Measurements from ENCODE around the gene MAN1C1. TPM values are rescaled to one million over a fixed set of nuclear protein-coding genes. Genes with fewer than 3 reads are reported as not detected.
A peak's percentile ranks its signal among the peaks of the same experiment; 100 is the strongest.
"Not testable (repeated sequence)": the region's sequence is repeated elsewhere in the genome, so short reads cannot be mapped to it uniquely, and the experiment has no call there.

The MAN1C1 gene
- total RNA-seq, 2 donors from 2014 or later = 11.0 to 14.8 TPM

DNA sequence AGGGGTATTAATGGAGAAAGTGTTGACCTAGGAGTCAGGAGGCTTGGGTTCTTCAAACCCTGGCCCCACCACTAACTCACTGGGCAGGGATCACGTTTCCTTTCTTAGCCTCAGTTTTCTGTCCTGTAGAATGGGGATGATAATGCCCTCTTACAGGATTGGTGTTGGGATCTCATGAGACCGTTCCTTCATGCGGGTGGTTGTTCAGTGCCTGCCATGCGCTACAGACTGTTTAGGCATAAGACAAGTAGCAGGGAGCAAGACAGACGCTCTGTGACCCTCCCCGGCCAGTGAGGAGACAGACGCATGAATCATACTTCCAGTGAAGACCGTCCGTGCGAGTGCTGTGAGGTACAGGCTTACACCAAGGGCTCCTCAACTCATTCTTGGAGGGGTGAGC lies 81.7 kb downstream of the MAN1C1 start:
- intact Hi-C loops (cut with DNase I) = loop anchor here in 1 of 2 donors (5.0 kb wide), 1 partner anchor 44 kb away; no protein-coding TSS in a partner anchor
- no peak for ATAC-seq
- no peak for DNase-seq

DNA sequence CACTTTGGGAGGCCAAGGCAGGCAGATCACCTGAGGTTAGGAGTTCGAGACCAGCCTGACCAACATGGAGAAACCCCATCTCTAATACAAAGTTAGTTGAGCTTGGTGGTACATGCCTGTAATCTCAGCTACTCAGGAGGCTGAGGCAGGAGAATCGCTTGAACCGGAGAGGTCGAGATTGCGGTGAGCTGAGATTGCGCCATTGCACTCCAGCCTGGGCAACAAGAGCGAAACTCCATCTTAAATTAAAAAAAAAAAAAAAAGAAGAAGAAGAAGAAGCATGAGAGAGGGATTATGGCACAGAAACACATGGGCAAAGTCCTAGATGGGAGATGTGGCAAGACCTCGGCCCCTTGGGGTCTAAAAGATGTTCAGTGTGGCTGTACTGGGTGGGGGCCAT lies 82.5 kb downstream of the MAN1C1 start:
- not testable (repeated sequence) for ATAC-seq, DNase-seq
- intact Hi-C loops (cut with DNase I) = loop anchor here in 1 of 2 donors (5.0 kb wide), 1 partner anchor 43 kb away; no protein-coding TSS in a partner anchor

DNA sequence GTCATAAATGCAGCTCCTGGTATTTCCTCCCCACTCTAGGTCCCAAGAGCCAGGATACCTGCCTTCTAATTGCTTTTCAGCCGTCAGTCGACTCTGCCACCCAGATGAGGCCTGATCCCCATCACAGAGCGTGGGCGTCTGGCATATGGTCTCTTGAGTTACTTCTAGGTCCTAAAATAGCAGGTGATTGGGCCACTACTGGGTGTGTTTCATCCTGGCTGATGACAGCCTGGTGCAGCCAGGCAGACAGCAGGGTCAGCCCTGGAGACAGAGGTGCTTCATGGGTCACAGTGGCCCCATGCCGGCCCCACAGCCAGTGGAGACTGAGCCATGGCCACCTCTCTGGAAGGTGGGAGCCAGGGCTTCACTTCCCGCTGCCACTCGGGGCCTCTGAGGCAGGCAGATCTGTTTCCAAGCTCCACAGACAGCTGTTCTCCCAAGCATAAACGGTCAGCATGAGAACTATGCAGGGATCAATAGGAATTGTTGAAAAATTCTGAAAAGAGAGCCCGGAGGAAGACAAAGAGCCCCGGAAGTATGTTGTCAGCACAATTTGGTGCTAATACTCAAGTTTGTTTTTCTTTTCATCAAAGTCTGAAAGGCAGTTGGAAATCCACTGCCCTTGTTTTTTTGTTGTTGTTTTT lies 83.0 kb downstream of the MAN1C1 start:
- intact Hi-C loops (cut with DNase I) = loop anchor here in 1 of 2 donors (5.0 kb wide), 1 partner anchor 43 kb away; no protein-coding TSS in a partner anchor
- peak; percentile 71 for DNase-seq
- peak; percentile 68 to 75 for ATAC-seq

DNA sequence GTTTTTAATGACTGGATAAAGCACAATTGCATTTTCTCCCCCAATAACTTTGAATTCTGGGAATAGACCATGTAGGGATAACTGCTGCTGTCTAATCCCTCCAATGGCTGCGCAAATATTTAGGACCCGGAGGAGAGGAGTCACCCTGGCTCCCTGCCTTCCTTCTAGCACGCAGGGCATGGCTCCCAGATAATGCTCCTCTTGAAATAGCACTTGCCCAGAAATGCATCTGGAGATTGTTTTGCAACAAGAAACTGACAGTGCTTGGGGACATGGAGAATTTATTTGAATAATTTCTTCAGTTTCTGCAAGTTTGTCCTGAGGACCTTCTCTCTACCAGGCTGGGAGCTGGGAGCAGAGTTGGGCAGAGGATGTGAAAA lies 83.5 kb downstream of the MAN1C1 start:
- ATAC-seq = peak; percentile 73 to 85
- DNase-seq = peak; percentile 73
- intact Hi-C loops (cut with DNase I) = no loop called here

DNA sequence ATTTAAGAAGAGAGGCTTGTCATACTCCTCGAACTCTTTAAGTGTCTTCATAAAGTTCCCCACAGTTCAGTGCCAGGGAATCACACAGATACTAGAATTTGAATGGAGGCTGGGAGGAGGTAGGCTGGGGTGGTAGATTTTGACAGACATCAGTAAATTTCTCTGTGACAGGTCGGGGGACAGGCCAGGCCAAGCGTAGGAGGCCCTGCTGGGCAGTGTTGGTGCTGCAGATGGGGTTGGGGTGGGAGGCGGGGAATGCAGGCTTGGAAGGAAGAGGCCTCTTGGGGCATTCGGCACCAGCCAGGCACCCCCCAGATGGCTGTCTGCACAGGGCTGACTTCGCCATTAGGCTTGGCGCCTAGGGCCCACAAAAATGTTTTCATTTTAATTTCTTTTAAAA lies 84.0 kb downstream of the MAN1C1 start:
- intact Hi-C loops (cut with DNase I) = no loop called here
- peak in 1 of 2 donors; percentile 35 for ATAC-seq

DNA sequence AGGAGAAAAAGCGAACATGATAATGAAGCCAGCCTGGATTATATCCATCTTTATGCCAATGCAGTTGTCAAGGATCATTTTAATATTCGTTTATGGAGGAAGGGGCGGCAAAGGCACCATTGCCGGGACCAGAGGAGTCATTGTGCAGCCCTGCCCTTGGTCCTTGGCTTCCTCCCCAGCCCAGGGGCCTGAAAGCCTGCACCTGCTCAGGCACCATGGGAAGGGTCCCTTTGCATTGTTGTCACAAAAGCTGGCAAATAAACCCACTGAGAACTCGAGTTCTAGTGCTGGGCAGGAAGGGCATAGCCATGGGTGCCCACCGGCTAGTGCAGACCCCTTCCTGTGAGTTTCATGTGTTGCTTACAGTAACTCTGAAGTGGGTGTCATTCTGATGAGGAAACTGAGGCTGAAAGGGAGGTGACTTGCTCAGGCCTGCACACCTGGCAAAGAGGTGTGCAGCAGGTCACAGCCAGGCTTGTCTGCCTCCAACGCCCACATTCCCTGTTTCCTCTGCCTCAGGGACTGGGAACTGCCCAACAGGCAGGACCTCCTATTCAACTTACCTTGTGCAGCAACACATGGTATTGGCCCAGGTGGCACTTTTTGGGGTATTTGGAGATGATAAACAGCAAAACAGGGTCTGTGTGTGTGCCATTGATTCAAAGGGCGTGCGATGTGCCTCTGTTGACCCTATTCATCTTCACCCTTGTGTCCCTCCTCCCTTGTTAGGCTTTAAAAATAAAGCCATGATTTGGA lies 84.6 kb downstream of the MAN1C1 start:
- ATAC-seq = no peak
- DNase-seq = no peak
- intact Hi-C loops (cut with DNase I) = no loop called here

More for the DNA sequence above, 84.0 kb downstream of the MAN1C1 start:
- DNase-seq = no peak

DNA sequence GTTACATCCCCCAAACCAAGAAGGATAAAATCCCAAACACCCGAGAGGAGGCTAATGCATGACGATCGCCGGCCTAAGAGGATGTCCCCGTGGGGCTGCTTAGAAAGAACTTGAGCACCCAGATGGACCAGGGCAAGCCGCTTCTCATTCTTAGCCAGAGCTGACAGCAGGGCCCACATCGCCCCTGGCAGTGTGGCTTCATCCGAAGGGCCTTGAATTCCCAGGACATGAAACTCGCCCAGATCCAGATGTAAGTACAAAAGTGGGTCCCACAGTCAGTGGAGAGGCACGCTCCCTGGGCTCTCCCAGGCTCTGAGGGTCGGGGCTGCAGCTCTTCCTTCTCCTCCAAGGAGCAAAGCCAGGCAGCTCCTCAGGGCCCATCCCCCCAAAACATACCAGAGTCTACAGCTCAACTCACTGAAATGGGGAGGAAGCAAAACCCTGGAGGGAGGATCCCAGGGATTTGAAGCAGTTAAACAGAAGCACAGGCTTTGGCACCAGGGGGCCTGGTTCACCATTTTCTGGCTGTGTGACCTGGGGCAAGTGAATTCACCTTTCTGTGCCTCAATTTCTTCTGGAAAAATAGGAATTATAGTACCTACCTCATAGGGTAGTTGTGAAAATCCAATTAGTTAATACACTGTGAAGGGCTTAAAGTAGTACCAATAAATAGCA lies 85.6 kb downstream of the MAN1C1 start:
- intact Hi-C loops (cut with DNase I) = no loop called here
- ATAC-seq (no peak), DNase-seq (no peak)

DNA sequence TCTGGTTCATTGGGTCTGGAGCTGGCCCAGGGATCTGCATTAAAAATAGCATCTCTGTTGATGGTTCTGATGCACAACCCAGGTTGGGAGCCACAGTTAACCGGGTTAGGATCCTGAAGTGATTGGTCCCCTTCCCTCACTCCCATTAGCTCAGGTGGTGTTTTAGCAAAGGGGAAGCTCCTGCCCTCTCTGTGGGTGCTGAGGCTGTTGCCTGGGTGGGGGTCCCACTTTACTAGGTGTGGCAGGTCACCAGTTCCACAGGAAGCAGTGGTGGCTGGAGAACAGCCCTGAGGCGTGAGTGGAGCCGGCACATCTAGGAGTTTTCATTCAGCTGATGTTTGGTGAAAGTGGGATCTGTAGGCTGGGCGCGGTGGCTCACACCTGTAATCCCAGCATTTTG lies 86.5 kb downstream of the MAN1C1 start:
- intact Hi-C loops (cut with DNase I) = no loop called here
- DNase-seq (no peak), ATAC-seq (no peak)

DNA sequence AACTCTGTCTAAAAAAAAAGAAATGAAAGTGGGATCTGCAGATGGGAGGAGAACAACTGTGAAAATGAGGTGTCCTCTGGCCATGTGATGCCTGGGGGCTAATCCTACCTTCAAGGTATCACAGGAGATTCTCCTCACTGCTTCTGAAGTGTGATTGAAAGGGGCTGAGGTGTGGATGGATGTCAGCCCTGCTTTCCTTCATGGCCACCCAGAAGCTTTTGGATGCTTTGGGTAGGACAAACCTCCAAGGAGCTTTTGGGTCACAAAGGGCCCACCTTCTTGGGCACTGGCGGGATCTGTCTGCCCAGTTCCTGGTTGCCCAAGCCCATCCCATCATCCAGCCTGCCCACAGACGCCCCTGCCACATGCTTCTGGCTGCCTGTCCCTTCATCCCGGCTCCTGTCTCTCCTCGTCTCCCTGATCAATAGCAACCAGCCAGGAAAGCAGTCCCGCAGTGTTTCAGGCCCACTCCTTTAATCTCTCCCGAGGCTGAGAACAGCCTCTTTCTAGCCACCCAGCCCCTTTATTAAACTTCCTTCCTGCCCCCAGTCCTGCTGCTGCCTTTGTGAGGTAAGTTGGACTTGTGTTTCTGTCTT lies 87.2 kb downstream of the MAN1C1 start:
- no peak for DNase-seq
- ATAC-seq = no peak
- intact Hi-C loops (cut with DNase I) = no loop called here

DNA sequence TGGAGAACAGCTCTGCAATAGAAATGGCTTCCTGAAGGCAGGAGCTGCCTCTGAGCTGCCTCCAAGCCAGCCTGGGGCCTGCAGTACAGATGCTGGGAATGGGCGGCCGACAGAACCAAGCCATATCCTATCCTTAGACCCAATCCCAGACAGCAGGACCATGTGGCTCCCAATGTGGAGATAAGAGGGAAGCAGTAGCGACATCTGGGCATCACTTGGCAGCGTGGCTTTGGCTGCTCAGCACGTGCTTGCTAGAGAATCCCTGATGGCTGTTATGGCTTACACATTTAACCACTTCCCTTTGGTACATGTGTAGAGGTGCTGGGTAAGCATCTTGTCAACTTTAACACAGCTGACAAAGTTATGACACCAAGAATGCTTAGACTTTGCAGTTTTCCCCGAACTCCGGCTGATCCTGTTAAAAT lies 87.7 kb downstream of the MAN1C1 start:
- ATAC-seq (peak in 1 of 2 donors; percentile 23), DNase-seq (no peak)
- intact Hi-C loops (cut with DNase I) = no loop called here

DNA sequence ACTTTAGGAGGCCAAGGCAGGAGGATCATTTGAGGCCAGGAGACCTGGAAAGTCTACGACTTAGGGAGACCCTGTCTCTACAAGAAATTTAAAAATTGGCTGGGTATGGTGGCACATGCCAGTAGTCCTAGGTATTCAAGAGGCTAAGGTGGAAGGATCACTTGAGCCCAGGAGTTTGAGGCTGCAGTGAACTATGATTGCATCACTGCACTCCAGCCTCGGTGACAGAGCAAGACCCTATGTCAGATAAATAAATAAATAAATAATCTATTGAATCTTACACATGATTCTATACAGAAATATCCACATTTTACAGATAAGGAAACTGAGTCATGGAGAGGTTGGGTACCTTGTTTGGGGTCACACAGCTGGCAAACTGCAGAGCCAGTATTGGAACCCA lies 89.1 kb downstream of the MAN1C1 start:
- ATAC-seq (no peak), DNase-seq (no peak)
- intact Hi-C loops (cut with DNase I) = no loop called here

DNA sequence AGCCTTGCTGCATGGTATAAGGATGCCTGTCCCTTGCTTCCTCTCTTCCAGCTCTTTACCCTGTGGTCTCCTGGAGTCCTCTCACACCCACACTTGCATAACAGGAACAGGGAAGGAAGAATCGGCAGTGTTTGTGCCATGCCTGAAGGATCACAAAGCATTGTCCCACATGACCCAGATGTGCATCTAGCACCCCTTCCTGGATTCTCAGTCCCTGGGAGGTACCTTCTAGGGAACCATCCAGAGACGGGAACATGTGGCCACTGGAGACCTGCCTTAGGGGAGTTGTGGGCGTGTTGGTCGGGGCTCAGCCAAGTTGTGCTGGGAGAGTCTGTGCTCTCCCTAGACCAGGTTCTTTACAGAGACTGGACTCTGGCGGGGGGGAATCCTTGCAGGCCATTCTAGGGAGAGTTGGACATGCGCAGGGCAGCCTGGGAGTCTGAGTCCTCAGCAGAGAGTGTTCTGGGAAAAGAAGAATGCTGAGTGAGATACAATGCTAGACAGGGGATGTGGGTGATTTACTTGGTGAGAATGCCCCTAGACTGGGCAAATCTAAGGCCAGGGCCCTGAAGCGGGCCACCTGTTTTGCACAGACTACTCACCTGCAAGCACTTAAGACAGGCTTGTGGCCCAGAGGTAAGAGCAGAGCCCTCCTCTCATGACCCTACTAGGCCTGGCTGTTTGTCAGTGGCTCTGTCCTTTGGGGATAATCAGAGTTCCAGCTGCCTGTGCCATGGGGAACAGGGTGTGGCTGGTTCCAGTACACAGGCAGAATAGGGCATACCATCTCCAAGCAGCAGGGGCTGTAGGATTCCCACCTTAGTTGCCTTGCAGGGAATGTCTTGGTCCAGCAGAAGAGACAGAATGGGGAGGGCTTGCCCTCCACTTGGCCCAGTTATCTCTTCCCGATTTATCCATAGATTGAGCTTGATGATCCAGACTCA lies 89.8 kb downstream of the MAN1C1 start:
- ATAC-seq (peak in 1 of 2 donors; percentile 14), DNase-seq (no peak)
- intact Hi-C loops (cut with DNase I) = no loop called here

DNA sequence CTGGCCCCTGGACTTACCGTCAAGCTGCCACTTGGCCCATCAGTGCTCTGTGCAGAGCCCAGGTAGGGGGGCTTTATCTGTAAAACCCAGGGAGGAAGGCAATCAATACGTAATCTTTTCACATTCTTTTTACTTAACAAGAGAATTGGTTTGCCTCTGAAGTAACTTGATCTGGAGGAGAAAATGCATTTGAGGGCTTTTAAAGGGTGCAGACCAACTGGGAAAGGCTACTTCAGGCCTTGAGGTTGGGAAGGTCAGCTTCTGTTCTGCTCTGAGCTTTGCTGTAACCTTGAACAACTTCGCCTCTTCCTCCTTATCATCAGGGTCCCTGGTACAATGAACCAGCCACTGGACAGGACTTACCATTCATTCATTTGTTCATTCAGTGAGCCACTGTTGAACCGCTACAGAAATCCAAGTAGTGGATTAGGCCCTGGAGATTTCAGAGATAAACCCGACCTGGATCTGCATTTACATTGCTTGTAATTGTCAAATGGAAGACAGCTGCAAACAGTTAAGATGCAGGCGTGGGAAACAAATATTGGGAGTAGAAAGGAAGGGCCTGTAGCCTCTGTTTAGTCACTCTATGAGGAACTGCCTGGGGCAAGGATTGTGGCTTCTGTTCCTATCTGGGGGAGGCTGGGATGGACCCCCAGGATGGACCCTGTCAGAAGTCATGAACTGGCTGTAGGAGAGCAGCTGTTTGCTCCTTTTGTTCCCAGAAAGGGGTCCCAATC lies 90.9 kb downstream of the MAN1C1 start:
- DNase-seq = no peak
- ATAC-seq = no peak
- intact Hi-C loops (cut with DNase I) = no loop called here

DNA sequence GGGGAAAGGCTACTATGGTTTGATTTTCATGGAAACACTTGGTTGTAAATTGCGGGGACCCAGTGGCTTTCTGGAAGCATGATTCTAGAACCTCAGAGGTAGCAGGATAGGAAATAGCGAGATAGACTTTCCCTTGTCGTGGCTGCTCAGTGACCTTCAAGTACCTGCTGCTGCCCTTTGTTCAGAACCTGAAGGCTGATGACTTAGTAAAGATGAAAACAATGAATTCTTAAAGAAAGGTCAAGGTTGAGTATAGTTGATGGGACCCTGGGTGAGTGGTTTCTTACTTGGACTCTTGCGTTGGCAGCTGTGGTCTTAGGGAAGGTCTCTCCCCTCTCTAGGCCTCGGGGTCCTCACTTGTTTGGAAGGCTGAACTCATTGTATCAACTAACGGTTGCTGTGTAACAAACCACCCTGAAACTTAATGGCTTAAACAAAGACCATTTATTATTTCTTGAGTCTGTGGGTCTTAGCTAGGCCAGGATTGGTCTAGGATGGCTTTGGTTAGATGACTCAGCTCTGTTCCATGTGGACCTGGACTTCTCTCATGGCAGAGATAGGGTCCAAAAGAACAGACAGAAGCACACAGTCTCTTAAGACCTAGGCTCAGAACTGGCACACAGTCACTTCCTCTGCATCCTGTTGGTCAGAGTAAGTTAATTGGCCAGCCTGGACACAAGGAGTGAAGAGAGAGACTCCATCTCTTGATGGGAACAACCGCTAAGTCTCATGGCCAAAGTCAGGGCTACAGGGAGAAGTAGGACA lies 94.2 kb downstream of the MAN1C1 start:
- intact Hi-C loops (cut with DNase I) = no loop called here
- ATAC-seq (no peak), DNase-seq (no peak)

DNA sequence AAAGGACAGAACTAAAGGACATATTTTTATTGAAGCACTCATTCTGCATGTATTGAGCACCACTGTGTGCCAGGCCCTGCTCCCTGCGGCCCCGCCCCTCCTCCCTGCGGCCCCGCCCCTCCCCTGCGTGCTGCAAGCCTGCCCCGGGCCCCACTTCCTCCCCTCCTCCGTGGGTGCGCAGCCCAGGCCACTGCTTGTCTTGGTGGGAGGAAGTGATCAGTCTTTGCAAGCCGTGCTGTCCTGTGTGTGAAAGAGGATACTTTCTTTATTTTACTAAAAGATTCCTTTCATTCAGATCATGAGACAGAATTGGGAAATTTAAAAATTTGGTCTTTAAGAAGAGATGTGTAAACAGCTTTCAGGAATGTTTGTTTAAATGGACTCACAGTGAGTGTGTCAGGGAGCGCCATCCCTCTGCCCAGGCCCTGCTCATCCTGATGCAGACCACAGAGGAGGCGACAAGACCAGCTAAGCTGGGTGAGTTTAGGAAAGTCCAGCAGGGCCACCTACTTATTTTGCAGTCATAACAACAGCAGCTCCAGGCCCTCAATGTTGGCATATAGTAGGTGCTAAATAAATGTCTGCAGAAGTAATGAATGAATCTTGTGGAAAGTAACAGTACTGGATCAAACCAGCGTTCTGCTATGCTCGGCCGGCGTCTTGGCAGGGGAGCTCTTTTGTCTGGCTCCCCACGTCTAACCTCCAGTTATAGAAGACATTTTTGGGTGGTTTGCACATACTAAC lies 95.1 kb downstream of the MAN1C1 start:
- intact Hi-C loops (cut with DNase I) = no loop called here
- ATAC-seq (peak; percentile 45 to 58), DNase-seq (peak; percentile 47)

DNA sequence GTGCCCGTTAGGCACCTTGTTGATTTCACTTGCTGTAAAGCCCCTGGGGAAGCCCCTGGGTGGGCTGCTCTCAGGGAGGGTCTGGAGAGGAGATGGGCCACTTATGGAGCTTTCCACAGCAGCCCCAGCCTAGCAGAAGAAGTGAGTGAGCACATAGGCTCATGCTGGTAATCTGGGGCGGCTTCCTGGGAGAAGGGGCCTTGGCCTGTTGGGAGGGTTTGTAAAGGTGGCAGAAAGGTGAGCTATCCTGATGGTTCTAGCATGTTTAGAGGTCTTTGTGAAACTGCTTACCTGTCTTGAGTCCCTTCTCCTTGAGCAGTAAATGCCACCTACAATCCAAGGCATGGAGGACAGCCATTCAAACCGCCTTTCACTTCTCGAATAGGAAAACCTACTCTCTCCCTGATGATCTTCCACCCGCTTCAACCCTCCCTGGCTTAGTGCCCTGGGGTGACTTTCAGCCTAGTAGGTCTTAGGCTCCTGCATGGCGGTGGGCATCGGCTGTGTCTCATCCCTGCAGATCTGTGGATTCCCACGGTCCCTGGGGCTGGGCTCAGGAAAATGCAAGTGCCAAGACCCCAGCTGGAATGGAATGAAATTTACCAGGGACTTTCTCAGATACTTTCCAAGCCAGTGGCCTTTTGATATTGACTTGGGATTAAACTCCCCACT lies 95.8 kb downstream of the MAN1C1 start:
- no peak for DNase-seq
- no peak for ATAC-seq
- intact Hi-C loops (cut with DNase I) = no loop called here

All from left cardiac atrium (tissue), 4 donors.